Measurements from ENCODE around the gene TUBA1A. TPM values are rescaled to one million over a fixed set of nuclear protein-coding genes. Genes with fewer than 3 reads are reported as not detected.

The TUBA1A gene
- total and polyA plus RNA-seq, 4 donors: 89.7 to 270 (median 259) TPM

DNA sequence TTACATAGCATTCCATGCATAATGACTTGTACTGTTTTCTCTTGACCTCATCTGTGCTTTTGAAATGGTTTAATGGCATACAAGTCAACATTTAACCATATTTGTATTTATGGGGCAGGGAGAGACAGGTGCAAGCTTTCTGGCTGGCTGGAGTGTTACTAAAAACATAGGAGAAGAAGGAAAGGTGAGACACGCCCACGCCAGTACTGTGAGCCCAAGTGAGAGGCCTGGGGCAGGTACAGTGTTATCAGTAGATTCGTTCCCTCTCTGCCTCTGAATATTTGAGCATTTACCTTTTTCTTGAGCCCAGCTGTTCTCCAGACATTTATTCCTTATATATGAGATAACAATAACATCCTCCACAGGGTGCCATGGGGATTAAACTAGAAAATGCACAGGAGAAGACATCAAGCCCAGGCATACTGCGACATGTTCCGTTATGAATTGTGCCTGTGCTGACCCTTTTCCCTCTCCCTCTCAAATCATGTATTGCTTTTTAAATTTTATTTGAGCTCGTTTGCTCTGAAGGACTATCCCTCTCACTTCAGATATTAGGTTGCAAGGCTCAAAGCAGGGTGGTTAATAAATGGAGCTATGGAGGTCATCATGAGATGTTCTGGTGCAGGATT, 41.4 kb upstream of the TUBA1A start:
- H3K27ac ChIP-seq (ENCODE audit: low read depth in 1 of 2, low read length in 1 of 2): no peak overlapping the region
- H3K4me1 ChIP-seq (ENCODE audit: control insufficient read depth in 5 of 5, insufficient read depth in 5 of 5, low read length in 5 of 5): peaks cover 2 to 25% (median 15%) of the 10 kb centered on the region in 5 donors

DNA sequence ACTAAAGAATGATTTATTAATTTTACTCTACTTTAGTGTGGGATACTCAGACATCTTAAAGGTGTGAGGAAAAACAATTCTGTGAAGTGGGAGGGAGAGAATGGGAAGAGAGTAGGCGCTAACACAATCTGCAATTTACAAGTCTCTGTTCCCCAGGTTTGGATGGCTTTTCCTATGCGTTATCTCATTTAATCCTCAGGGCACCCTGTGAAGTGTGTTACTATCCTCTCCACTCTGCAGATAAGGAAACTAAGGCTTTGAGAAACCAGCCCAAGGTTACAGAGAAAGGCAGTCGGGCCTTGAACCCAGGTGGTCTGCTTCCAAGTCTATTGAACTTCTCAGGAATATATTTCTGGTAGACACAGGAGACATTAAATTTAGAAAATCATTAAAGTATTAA, 39.8 kb upstream of the TUBA1A start:
- ATAC-seq (ENCODE audit: insufficient read depth, low FRiP score) (no peak), DNase-seq (no peak)
- Histone ChIP-seq H3K9me3 (ENCODE audit: control insufficient read depth in 4 of 4, insufficient read depth in 3 of 4, low read length in 3 of 4) (no peaks in the 10 kb centered on the region), H3K27me3 (ENCODE audit: control insufficient read depth in 3 of 3, insufficient read depth in 3 of 3, low read length in 2 of 3) (no peaks in the 10 kb centered on the region), H3K36me3 (ENCODE audit: control insufficient read depth in 4 of 4, insufficient read depth in 4 of 4, low read length in 4 of 4) (no peaks in the 10 kb centered on the region), H3K27ac (ENCODE audit: low read depth in 1 of 2, low read length in 1 of 2) (no peak overlapping the region), H3K9ac (ENCODE audit: insufficient read depth in 1 of 2, low read length in 2 of 2) (no peak overlapping the region), H3K4me1 (ENCODE audit: control insufficient read depth in 5 of 5, insufficient read depth in 5 of 5, low read length in 5 of 5) (peaks cover 2 to 18% (median 15%) of the 10 kb centered on the region in 5 donors), H3K4me3 (no peak overlapping the region)
- 79 to 81% methylated on average over 3 of the region's 3 CpGs for WGBS, 2 donors
- TF ChIP-seq, protein P1, sequence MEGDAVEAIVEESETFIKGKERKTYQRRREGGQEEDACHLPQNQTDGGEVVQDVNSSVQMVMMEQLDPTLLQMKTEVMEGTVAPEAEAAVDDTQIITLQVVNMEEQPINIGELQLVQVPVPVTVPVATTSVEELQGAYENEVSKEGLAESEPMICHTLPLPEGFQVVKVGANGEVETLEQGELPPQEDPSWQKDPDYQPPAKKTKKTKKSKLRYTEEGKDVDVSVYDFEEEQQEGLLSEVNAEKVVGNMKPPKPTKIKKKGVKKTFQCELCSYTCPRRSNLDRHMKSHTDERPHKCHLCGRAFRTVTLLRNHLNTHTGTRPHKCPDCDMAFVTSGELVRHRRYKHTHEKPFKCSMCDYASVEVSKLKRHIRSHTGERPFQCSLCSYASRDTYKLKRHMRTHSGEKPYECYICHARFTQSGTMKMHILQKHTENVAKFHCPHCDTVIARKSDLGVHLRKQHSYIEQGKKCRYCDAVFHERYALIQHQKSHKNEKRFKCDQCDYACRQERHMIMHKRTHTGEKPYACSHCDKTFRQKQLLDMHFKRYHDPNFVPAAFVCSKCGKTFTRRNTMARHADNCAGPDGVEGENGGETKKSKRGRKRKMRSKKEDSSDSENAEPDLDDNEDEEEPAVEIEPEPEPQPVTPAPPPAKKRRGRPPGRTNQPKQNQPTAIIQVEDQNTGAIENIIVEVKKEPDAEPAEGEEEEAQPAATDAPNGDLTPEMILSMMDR (IDR thresholded peaks at IDR 0.05; ENCODE audit: control extremely low read depth, extremely low read depth): no peak

More for the DNA sequence above, 41.4 kb upstream of the TUBA1A start:
- H3K4me3 ChIP-seq: no peak overlapping the region
- no peaks in the 10 kb centered on the region for H3K9me3 ChIP-seq (ENCODE audit: control insufficient read depth in 4 of 4, insufficient read depth in 3 of 4, low read length in 3 of 4)
- H3K9ac ChIP-seq (ENCODE audit: insufficient read depth in 1 of 2, low read length in 2 of 2): no peak overlapping the region
- WGBS, 2 donors: 77 to 82% methylated on average over 6 of the region's 6 CpGs
- H3K27me3 ChIP-seq (ENCODE audit: control insufficient read depth in 3 of 3, insufficient read depth in 3 of 3, low read length in 2 of 3): no peaks in the 10 kb centered on the region
- TF ChIP-seq, protein P1 (IDR thresholded peaks at IDR 0.05; ENCODE audit: control extremely low read depth, extremely low read depth): no peak
- DNase-seq: no peak
- H3K36me3 ChIP-seq (ENCODE audit: control insufficient read depth in 4 of 4, insufficient read depth in 4 of 4, low read length in 4 of 4): no peaks in the 10 kb centered on the region
- no peak for ATAC-seq (ENCODE audit: insufficient read depth, low FRiP score)

DNA sequence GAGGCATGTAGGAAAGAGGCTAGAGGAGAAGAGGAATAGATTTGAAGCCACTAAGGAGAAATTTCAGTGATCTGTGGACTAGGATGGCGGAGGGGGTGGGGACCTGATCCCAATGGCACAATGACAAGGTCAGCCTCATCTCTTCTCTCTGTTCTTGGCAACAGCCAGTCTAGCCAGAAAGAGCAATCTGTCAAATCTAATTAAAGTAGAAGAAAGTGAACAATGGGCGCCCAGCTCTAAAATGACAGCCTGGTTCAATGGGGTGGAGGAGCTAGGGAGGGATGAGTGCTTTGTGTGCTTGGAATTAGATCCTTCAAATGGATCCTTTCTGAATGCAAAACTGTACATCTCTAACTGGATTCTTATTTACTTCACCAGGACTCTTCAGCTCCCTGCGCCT, 38.8 kb upstream of the TUBA1A start:
- Histone ChIP-seq H3K9ac (ENCODE audit: insufficient read depth in 1 of 2, low read length in 2 of 2) (no peak overlapping the region), H3K36me3 (ENCODE audit: control insufficient read depth in 4 of 4, insufficient read depth in 4 of 4, low read length in 4 of 4) (no peaks in the 10 kb centered on the region), H3K9me3 (ENCODE audit: control insufficient read depth in 4 of 4, insufficient read depth in 3 of 4, low read length in 3 of 4) (no peaks in the 10 kb centered on the region), H3K27me3 (ENCODE audit: control insufficient read depth in 3 of 3, insufficient read depth in 3 of 3, low read length in 2 of 3) (no peaks in the 10 kb centered on the region), H3K4me3 (no peak overlapping the region), H3K4me1 (ENCODE audit: control insufficient read depth in 5 of 5, insufficient read depth in 5 of 5, low read length in 5 of 5) (peaks cover 2 to 11% (median 7%) of the 10 kb centered on the region in 5 donors), H3K27ac (ENCODE audit: low read depth in 1 of 2, low read length in 1 of 2) (no peak overlapping the region)
- ATAC-seq (ENCODE audit: insufficient read depth, low FRiP score) (no peak), DNase-seq (no peak)
- 95% methylated on average over 3 of the region's 3 CpGs for WGBS, 2 donors
- TF ChIP-seq, protein P1 (IDR thresholded peaks at IDR 0.05; ENCODE audit: control extremely low read depth, extremely low read depth): no peak

Data from lung (tissue), 12 donors.